Fibroblast of skin of left quadriceps (primary cell): ENCODE measurements around the gene ZNF410.
A peak's percentile ranks its signal among the peaks of the same experiment; 100 is the strongest.
"Not testable (repeated sequence)": the region's sequence is repeated elsewhere in the genome, so short reads cannot be mapped to it uniquely, and the experiment has no call there.

Experiments
- DNase-seq, 2 experiments: peaks; one replicate each; pipeline ENCODE4 v3.0.0-alpha.2; 2013; ENCODE audit warnings: low read depth in 2 of 2

ZNF410 gene

DNA sequence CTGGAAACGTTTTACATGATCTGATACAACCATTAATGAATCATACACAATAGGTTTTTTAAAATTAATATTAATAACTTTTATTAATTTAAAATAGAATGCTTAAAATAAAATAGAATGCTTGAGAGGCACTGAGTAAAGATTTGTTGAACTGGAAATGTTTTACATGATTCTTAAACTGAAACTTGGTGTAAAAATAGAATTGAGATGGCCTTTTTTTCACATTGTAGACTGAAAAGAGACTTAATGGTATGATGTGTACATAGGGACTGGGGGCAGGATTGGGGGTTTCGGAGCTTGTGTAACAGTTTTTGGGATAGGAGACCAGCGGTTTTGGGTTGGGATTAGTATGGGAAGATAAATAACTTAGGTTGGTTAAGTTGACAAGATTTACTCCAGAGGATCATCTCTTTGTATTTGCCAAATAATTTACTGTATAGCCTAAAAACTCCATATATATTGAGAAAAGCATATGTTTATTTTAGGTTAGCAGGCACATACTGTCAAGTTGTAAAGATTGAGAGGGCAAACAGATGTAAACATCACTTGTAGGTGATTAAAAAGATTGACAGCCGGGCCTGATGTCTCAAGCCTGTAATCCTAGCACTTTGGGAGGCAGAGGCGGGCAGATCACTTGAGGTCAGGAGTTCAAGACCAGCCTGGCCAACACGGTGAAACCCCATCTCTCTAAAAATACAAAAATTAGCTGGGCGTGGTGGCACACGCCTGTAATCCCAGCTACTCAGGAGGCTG lies 2.0 kb upstream of the ZNF410 start:
- no peak for DNase-seq

DNA sequence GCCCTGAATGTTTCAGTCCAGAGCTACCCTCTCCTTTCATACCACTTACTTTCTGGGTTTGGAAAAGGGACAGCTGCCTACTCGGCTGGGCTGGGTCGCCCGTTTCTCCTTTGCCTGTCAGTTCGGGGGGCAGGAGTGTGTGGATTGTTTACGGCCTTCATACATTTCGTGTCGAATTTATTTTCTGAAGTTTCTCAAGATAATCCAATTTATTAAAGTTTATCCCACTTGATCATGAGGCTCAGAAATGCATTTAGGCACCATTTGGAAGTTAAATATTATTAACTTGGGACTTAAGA lies 608 bp downstream of the ZNF410 start:
- DNase-seq: no peak

DNA sequence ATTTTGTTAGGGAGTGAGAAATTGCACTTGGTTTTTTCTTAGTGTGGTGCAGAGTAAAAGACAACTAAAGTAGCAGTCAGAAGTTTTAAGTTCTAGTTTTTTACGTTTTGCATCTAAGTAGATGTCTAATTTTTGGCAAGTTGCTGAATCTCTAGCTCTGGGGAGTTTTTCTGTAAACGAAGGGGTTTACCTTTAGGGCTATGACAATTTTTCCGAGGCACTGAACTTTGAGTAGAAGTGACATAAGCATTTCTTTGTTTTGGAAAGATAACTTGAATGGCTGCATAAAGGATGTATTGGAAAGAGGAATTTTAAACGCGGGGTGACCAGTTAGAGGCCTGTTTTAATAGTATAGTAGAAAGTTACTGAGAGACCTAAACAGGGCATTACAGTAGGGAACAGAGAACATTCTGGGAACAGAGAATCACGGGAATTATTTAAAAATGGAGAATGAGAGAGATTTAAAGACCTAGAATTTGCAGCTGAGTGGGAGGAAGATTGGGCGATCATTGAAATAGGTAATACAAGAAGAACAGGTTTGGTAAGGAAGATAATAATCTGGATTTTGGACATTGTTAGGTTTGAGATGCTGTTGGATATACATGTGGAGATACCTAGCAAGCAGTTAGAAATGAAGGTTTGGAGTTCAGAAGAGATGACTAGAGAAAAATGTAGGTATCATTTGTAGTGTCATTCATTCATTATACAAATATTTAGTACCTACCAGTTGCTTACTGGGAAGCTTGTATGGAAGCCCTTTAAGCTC lies 1.2 kb downstream of the ZNF410 start:
- no peak for DNase-seq

DNA sequence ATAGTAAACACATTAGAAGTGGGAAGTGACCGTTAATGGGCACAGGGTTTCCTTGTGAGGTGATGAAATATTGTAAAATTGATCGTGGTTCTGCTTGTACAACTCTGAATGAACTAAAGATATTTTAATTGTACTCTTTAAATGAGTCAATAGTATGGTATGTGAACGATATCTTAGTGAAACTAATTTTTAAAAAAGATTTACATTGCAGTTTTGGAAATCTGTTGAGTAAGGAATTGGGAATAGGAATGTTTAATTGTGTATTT lies 1.7 kb downstream of the ZNF410 start:
- no peak for DNase-seq

DNA sequence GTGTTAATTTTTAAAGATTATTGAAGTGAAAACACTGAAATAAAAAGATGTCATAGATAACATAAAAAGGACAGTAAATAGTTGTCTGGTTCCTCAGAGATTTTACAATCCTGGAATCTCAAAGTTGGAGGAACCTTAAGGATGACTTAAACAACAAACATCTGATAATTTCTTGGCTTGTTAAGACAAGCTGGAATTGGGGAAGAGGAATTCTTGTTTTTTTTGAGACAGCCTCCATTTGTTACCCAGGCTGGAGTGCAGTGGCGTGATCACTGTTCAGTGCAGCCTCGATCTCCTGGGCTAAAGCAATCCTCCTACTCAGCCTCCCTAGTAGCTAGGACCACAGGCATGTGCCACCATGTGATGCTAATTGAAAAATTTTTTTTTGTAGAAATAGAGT lies 2.3 kb downstream of the ZNF410 start:
- no peak for DNase-seq

DNA sequence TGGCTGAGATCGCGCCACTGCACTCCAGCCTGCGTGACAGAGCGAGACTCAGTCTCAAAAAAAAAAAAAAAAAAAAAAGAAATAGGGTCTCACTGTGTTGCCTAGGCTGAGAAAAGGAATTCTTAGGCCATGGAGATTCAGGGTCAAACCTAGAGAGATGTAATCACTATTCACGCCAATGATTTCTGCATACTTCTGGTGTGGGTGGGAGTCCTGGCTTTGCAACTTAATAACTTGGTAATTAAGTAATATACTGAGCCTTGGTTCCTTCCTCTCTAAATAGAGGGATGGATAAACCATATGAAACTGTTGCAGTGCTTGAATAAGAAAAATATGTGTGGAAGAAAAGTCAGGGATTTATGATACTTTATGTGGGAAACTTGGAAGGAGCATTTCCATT lies 2.7 kb downstream of the ZNF410 start:
- DNase-seq: no peak

DNA sequence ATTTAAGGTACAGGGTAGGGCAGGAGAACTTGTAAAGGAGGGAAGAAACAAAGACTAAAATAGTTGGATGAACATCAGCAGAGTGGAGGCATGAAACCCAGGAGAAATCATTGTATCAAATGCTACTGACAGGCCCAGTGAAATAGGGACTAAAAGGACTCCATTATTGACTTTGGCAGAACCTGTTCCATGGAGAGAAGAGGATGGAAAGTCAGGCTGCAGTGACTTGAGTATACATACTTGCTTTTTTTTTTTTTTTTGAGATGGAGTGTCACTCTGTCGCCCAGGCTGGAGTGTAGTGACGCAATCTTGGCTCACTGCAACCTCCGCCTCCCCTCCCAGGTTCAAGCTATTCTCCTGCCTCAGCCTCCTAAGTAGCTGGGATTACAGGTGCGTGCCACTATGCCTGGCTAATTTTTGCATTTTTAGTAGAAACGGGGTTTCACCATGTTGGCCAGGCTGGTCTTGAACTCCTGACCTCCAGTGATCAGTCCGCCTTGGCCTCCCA lies 7.6 kb downstream of the ZNF410 start:
- DNase-seq: not testable (repeated sequence)

DNA sequence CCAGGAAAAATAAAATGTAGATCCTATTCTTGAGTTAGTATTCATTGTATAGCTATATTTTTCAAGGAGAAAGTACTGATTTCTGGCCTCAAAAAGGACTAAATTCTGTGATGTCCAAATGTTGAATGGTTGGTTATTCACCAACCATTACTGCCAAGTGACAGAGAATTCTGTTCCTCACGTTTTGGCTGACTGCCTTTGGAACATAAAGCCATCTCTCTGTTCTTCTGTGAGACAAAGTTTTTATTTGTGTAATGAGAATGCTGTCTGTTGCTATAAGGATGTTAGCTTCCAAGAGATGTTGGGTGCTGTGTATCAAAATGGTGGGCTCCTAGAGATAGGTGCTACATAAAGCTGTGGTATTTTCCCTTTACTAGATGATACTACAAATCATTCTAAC lies 9.3 kb downstream of the ZNF410 start:
- no peak for DNase-seq

DNA sequence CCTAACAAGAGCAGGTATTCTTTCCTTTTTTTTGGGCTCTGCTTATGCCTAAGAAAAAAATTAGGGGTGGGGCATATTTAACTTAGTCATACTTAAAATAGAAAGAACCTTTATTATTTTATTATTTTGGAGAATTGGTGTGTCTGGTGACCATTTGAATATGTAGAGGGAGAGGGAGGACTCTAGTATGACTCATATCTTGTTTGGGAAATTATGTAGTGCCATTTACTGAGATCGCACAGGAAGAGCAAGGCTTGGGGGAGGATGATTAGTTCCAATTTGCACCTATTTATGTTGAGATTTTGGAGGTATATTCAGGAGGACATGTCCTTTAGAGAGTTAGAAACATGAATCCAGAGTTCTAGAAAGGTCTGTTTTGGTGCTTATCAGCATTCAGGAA lies 9.9 kb downstream of the ZNF410 start:
- DNase-seq: no peak

DNA sequence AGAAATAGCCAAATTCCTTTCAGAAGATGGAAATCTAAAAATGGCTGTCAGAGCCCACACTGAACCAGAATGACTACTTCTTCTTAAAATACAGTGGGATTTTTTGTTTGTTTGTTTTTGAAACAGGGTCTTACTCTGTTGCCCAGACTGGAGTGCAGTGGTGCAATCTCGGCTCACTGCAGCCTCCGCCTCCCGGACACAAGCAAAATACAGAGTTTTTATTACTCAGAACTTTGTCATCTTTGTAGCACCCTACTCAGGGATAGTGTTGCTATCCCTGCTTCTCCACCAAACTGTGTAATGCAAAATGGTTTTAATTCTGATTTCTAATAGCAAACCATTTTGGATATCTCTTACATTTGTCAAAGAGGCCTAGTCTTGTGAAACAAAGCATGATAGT lies 16.4 kb downstream of the ZNF410 start:
- DNase-seq: no peak

DNA sequence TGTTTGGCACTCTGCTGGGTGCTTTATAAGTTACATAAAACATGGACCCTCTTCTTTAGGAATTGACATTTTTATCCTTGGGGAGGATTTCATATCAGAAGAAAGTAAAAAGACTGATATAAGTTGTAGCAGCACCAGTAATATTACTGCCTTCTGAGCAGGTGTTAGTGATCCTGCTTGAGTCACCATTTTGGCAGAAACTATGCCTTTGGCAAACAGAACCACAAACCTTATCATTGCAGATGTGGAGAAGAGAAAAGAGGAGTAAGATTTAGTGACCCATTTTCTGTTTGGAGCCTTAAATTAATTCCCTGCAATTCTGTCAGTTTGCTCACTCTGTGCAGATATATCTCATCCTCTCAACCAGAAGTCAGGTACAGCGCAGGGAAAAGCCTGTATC lies 23.0 kb downstream of the ZNF410 start:
- DNase-seq: no peak

DNA sequence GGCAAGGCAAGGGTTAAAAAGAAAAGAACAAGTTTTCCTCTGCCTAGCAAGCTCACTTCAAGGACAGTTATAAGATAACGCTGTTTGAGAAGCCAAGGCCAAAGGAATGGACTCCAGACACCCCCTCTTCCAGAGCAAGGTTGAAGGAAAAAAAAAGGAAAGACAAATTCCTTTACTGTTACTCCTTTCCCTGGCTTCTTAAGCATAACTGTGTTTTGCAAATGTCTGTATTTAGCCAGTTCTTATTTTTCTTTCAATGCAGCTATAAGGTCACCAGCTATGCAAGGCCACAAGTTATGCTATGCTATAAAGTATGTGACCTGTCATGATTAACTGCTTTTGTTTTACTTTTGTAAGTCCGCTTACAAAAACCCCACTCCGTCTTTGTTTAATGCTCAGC lies 26.6 kb downstream of the ZNF410 start:
- DNase-seq: no peak

DNA sequence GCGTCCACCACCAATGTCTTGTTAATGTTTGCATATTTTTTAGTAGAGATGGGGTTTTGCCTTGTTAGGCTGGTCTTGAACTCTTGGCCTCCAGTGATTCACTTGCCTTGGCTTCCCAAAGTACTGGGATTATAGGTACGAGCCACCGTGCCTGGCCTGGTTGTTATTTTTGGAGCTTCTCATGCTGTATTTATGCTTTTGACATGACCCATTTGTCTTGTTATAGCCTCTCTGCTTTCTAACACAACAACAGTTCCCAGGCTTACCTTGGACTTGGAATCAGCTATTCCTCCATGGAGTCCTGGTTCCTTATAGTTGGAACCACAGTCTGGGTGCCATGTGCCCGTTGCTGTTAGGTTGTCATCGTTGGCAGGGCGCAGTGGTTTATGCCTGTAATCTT lies 29.7 kb downstream of the ZNF410 start:
- no peak for DNase-seq

DNA sequence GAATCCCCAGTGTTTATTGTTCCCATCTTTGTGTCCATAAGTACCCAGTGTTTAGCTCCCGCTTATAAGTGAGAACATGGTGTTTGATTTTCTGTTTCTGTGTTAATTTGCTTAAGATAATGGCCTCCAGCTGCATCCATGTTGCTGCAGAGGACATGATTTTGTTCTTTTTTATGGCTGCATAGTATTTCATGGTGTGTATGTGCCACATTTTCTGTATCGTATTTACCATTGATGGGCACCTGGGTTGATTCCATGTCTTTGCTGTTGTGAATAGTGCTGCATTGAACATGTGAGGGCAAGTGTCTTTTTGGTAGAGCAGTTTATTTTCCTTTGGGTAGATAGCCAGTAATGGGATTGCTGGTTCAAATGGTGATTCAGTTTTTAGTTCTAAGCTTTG lies 32.8 kb downstream of the ZNF410 start:
- not testable (repeated sequence) for DNase-seq

DNA sequence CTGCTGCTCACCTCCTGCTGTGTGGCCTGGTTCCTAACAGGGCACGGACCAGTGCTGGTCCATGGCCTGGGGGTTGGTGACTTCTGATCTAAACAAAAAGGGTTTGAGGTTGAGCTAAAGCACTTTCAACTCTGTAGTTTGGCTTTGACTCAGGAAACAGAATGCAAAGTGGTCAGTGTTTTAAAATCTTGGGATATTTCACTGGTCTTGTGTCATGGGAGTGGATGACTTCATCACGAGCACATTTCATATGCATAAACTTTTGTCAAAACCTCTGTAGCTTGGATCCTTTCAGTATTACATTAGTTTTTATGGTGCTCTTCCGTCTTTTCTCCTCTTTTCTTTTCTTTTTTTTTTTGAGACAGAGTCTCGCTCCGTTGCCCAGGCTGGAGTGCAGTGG lies 37.7 kb downstream of the ZNF410 start:
- no peak for DNase-seq

DNA sequence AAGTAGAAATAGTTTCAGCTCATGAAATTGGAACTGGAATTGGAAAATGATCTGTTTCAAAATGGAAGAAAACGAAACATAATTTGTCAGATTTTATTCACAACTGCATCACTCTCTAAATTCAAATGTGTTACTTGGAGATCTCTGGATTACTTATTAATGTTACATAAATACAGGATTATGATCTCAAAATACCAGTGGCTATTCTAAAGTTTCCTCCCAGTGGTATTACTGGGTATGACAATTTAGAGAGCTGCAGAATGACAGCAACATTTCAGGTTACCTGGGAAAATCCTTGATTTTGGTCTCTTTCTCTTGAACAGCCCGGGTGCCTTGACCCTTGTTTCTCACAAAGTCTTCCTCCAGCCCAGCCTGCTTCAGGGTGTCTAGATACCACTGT lies 49.0 kb downstream of the ZNF410 start:
- no peak for DNase-seq

DNA sequence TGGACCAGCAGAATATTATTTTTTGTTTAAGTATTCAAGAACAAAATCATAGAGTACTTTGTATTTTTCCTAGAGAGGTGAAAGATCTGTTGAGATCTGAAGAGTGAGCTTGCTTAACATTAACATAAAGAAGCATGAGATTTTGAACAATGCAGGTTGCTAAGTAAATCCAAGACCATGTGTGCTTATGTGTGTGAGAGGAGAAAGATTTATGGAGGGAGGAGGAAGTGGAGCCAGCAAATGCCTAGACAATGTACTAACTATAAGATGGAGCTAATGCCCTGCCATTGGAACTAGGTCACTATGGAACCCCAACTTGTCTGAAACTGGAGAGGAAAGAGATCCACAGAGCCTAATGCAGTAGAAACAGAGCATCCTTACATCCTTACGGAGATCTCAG lies 49.9 kb downstream of the ZNF410 start:
- DNase-seq: no peak

DNA sequence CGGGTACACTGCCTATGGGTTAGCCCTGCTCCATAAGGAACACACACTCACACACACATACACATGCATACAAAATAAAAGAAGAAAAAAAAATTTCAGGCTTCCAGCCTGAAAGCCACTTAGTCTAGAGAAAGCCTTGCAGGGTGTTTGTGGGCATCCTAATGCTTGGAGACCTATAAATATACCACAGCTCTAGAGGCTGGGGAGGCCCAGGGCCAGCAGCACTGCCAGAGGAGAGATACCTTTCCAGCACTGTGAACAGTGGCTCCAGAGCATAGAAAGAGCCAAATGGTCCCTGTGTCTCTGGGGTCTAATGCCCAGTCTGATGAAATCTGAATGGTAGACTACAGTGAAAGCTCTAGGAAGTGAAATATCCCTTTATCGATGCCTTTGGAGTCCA lies 50.4 kb downstream of the ZNF410 start:
- no peak for DNase-seq

DNA sequence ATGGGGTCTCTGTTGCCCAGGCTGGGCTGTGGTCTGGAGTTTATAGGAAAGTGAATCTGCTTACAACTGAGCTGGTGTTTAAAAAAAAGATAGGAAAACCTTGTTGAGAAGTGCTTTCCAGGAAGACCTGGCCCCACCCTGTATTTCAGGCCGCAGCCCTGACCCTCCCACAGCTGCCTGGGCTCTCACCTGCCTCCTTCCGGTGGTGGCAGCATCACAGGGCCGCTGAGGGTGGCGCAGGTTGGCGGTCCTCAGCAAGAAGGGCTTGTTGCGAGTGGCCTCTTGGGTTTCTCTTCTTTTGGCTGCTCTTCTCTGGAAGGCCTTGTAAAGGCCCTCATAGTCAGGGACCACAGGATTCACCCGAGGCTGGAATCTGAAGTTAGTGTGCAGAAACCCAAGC lies 55.5 kb downstream of the ZNF410 start:
- no peak for DNase-seq

DNA sequence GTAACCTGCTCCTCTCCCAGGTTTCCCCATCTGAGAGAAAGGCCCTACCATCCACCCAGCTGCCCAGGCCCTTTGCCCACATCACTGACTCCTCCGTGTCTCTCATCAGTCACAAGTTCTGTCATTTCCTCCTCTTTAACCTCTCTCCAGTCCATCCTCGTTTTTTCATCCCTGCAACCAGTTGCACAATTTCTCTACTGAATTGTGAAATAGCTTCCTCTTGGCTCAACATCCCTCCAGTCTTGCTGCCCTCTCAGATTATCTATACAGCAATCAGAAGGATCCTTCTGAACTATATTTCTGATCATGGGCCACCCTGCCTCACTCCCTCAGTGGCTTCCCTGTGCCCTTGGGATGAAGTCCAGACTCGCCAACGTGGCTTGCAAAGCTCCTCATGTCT lies 56.4 kb downstream of the ZNF410 start:
- DNase-seq: peak; percentile 13 to 14

DNA sequence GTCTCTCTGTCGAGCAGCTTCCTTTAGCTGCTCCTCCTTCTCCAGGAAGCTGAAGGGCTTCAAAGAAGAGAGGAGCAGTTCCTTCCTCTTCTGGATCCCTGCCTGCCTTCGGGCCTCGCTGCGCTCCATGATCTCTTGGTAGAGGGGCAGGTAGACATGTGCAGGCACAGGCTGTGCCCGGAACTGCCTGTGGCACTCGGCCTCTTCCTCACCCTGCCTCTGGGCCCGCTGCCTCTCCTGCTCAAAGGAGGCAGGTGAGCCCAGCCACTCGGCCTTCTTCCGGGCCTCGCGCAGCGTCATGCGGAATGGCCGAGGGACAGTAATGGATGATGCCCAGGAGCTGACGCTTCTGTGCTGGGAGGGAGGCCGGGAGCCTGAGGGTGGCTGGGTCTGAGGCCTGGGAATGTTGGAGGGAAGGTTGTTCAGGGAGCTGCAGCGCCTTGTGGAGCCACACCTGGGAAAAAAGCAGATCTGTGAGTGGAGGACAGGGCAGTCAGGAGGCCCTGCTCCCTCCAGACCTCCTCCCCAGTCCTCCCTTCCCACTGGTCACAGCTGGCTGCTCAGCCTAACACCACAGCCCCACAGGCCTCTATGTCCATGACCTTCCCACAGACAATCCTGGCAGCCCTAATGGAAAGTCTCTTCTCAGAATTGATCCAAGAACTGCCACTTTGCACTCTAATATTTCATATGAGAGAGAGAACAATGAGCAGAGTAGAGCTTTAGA lies 57.9 kb downstream of the ZNF410 start:
- no peak for DNase-seq

DNA sequence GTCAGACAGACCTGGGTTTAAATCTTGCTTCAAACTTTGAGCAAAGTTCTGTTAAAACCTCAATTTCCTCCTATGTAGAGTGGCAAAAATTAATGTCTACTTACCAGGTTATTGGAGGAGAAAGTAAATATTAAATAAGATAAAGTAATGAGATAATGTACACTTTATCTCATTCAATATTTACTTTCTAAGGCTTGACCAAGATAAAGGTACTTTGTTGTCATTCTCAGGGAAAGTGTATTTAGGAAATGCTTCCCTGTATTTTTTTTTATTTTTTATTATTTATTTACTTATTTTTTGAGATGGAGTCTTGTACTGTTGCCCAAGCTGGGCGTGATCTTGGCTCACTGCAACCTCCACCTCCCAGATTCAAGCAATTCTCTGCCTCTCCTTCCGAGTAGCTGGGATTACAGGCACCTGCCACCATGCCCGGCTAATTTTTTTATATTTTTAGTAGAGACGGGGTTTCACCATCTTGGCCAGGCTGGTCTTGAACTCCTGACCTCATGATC lies 58.6 kb downstream of the ZNF410 start:
- DNase-seq: no peak
